Right atrium auricular region (tissue), 2 donors: Measurements from ENCODE around the gene PFKFB3. TPM values are rescaled to one million over a fixed set of nuclear protein-coding genes. Genes with fewer than 3 reads are reported as not detected.
"Not testable (repeated sequence)": the region's sequence is repeated elsewhere in the genome, so short reads cannot be mapped to it uniquely, and the experiment has no call there.

Experiments
- DNase-seq: peaks from one replicate; pipeline ENCODE4 v3.0.0-alpha.2; 2019; ENCODE audit warnings: low spot score
- H3K27ac ChIP-seq, 2 donors: fragments of 200-600 bp; sonication (generic); 1 replicate in 1 of 2; 2 replicates in 1 of 2; pipeline ENCODE4 v1.5.1; 2016 to 2019
- H3K27me3 ChIP-seq, 2 donors: fragments of 200-600 bp; sonication (generic); one replicate each; pipeline versions ENCODE4 v1.5.1 to v1.6.0; 2017 to 2019
- H3K36me3 ChIP-seq: fragments of 200-600 bp; sonication (generic); one replicate; pipeline ENCODE4 v1.5.1; 2016
- H3K4me1 ChIP-seq, 2 donors: fragments of 200-600 bp; sonication (generic); one replicate each; pipeline versions ENCODE4 v1.5.1 to v1.6.0; 2017 to 2019
- H3K4me3 ChIP-seq, 2 donors: fragments of 200-600 bp; sonication (generic); 1 replicate in 1 of 2; 2 replicates in 1 of 2; pipeline ENCODE4 v1.5.1; 2017 to 2019; ENCODE audit warnings: mild to moderate bottlenecking in 1 of 2, moderate library complexity in 1 of 2
- H3K9me3 ChIP-seq, 2 donors: fragments of 200-600 bp; sonication (generic); one replicate each; pipeline ENCODE4 v1.5.1; 2019
- CTCF ChIP-seq, 2 donors: fragments of 200-600 bp; sonication (generic); IDR thresholded peaks; one replicate each; pipeline ENCODE4 v1.5.1; 2019; ENCODE audit warnings: antibody characterized with exemption in 2 of 2
- total RNA-seq, 2 donors: library from RNA; depleted of rRNA; stranded (reverse); fragments of >200 nt; gene quantifications; one replicate each; pipeline ENCODE4 v1.1.0, GENCODE V29; 2016

Gene PFKFB3
- total RNA-seq, 2 donors from 2014 or later = 9.4 to 16.5 TPM

GRCh38 chr10:6237199-6237530 is 34.4 kb downstream of the PFKFB3 start:
- Histone ChIP-seq H3K36me3 (peaks cover 33% of the 10 kb centered on the region), H3K27me3 (no peaks in the 10 kb centered on the region), H3K4me3 (no peak overlapping the region), H3K4me1 (peaks cover 0 to 5% of the 10 kb centered on the region in 2 donors), H3K27ac (no peak overlapping the region), H3K9me3 (no peaks in the 10 kb centered on the region)
- no peak for DNase-seq
- TF ChIP-seq CTCF (IDR thresholded peaks at IDR 0.05) = no peak

- not testable (repeated sequence) for H3K4me1 ChIP-seq, H3K27ac ChIP-seq, H3K27me3 ChIP-seq, H3K4me3 ChIP-seq, DNase-seq, H3K9me3 ChIP-seq
- H3K36me3 ChIP-seq = peaks cover 19% of the 10 kb centered on the region
Measured at GRCh38 chr10:6238587-6239212, 36.0 kb downstream of the PFKFB3 start.

DNA sequence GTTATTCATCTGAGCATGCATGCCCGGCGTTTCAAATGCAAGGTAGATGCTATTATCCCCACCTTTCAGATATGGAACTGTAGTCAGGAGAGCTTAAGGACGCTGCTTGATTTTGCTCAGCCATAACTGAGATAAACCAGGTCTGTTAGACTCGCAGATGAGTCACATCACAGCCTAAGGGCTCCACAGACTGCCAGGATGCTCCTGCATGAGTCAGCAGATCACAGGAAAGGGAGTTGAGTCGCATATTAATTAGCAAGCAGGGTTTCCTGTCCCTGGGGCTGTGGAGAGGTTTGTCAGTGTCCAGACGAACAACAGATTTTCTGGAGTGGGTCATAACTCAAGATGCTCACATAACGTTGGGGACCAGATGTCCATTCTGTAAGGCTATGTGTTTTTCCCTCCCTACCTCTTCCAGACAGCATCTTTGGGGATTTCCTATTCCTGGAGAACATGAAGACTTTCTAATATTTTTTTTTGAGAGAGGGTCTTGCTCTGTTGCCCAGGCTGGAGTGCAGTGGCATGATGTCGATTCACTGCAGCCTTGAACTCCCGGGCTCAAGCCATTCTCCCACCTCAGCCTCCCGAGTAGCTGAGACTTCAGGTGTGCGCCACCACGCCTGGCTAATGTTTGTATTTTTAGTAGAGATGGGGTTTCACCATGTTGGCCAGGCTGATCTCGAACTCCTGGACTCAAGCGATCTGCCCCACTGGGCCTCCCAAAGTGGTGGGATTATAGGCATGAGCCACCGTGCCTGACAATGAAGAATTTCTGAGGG is 36.7 kb downstream of the PFKFB3 start:
- H3K27me3 ChIP-seq = no peaks in the 10 kb centered on the region
- no peak for TF ChIP-seq CTCF (IDR thresholded peaks at IDR 0.05)
- H3K4me1 ChIP-seq = peaks cover 0 to 5% of the 10 kb centered on the region in 2 donors
- H3K27ac ChIP-seq = peak overlapping the region in 1 of 2 donors; percentile 18
- H3K4me3 ChIP-seq = no peak overlapping the region
- H3K36me3 ChIP-seq = peaks cover 12% of the 10 kb centered on the region
- no peaks in the 10 kb centered on the region for H3K9me3 ChIP-seq
- DNase-seq = no peak

DNA sequence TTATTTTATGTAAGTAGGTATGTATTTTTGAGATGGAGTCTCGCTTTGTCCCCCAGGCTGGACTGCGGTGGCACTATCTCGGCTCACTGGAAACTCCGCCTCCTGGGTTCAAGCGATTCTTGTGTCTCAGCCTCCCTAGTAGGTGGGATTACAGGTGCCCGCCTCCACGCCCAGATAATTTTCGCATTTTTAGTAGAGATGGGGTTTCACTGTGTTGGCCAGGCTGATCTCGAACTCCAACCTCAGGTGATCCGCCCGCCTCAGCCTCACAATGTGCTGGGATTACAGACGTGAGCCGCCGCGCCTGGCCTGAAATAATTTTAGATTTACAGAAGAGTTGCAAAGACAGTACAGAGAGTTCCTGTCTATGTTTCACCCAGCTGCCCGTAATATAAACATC is 37.5 kb downstream of the PFKFB3 start:
- no peak for DNase-seq
- Histone ChIP-seq H3K4me3 (no peak overlapping the region), H3K27ac (no peak overlapping the region), H3K4me1 (peaks cover 0 to 5% of the 10 kb centered on the region in 2 donors), H3K36me3 (peaks cover 11% of the 10 kb centered on the region), H3K9me3 (no peaks in the 10 kb centered on the region), H3K27me3 (no peaks in the 10 kb centered on the region)
- no peak for TF ChIP-seq CTCF (IDR thresholded peaks at IDR 0.05)

DNA sequence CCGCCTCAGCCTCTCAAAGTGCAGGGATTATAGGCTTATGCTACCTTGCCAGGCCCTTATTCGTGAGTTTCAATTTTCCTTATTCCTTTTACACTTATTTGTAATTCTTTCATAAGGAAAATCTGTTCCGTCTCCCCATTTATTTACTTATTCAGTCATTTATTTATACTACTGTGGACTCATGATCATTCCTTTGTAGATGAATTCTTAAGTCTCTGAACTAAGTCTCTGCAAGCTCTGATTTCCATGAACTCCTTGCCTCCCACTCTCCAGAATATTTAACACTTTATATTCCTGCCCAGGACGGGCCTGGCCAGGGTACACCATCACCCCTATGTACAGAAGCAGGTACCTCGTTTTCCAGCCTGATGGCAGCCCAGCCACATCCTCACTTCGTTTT is 39.4 kb downstream of the PFKFB3 start:
- Histone ChIP-seq H3K27ac (no peak overlapping the region), H3K4me3 (no peak overlapping the region), H3K4me1 (peaks cover 0 to 5% of the 10 kb centered on the region in 2 donors), H3K36me3 (no peaks in the 10 kb centered on the region), H3K27me3 (no peaks in the 10 kb centered on the region), H3K9me3 (no peaks in the 10 kb centered on the region)
- no peak for TF ChIP-seq CTCF (IDR thresholded peaks at IDR 0.05)
- no peak for DNase-seq

GRCh38 chr10:6244510-6244909 is 41.8 kb downstream of the PFKFB3 start:
- Histone ChIP-seq H3K4me1 (no peaks in the 10 kb centered on the region), H3K27me3 (no peaks in the 10 kb centered on the region), H3K36me3 (no peaks in the 10 kb centered on the region), H3K27ac (no peak overlapping the region), H3K4me3 (no peak overlapping the region), H3K9me3 (no peaks in the 10 kb centered on the region)
- DNase-seq = no peak
- TF ChIP-seq CTCF (IDR thresholded peaks at IDR 0.05) = no peak
